Activated CD8-positive, alpha-beta memory T cell treated with anti-CD3 and anti-CD28 coated beads, Interleukin-2, amount 50 U/mL, for 24 hours (primary cell): Measurements from ENCODE around the gene SON.

Experiments
- DNase-seq: peaks from one replicate; pipeline ENCODE4 v3.0.0-alpha.2; 2020; ENCODE audit errors: extremely low read depth

The SON gene

GRCh38 chr21:33543505-33544129 is 779 bp downstream of the SON start:
- no peak for DNase-seq

- DNase-seq, result no peak
Measured at GRCh38 chr21:33544451-33545195, 1.8 kb downstream of the SON start.

- no peak for DNase-seq
Measured at GRCh38 chr21:33546086-33546485, 3.2 kb downstream of the SON start.

GRCh38 chr21:33549848-33550771 is 7.3 kb downstream of the SON start:
- no peak for DNase-seq

DNA sequence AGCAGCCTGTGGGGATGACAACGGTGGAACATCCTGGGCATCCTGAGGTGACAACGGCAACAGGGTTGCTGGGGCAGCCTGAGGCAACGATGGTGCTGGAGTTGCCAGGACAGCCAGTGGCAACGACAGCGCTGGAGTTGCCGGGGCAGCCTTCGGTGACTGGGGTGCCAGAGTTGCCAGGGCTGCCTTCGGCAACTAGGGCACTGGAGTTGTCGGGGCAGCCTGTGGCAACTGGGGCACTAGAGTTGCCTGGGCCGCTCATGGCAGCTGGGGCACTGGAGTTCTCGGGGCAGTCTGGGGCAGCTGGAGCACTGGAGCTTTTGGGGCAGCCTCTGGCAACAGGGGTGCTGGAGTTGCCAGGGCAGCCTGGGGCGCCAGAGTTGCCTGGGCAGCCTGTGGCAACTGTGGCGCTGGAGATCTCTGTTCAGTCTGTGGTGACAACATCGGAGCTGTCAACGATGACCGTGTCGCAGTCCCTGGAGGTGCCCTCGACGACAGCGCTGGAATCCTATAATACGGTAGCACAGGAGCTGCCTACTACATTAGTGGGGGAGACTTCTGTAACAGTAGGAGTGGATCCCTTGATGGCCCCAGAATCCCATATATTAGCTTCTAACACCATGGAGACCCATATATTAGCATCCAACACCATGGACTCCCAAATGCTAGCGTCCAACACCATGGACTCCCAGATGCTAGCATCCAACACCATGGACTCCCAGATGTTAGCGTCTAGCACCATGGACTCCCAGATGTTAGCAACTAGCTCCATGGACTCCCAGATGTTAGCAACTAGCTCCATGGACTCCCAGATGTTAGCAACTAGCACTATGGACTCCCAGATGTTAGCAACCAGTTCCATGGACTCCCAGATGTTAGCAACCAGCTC is 8.2 kb downstream of the SON start:
- DNase-seq, result no peak

DNA sequence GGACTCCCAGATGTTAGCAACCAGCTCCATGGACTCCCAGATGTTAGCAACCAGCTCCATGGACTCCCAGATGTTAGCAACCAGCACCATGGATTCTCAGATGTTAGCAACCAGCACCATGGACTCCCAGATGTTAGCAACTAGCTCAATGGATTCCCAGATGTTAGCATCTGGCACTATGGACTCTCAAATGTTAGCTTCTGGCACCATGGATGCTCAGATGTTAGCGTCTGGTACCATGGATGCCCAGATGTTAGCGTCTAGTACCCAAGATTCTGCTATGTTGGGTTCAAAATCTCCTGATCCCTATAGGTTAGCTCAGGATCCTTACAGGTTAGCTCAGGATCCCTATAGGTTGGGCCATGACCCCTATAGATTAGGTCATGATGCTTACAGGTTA is 8.8 kb downstream of the SON start:
- DNase-seq, result no peak

DNA sequence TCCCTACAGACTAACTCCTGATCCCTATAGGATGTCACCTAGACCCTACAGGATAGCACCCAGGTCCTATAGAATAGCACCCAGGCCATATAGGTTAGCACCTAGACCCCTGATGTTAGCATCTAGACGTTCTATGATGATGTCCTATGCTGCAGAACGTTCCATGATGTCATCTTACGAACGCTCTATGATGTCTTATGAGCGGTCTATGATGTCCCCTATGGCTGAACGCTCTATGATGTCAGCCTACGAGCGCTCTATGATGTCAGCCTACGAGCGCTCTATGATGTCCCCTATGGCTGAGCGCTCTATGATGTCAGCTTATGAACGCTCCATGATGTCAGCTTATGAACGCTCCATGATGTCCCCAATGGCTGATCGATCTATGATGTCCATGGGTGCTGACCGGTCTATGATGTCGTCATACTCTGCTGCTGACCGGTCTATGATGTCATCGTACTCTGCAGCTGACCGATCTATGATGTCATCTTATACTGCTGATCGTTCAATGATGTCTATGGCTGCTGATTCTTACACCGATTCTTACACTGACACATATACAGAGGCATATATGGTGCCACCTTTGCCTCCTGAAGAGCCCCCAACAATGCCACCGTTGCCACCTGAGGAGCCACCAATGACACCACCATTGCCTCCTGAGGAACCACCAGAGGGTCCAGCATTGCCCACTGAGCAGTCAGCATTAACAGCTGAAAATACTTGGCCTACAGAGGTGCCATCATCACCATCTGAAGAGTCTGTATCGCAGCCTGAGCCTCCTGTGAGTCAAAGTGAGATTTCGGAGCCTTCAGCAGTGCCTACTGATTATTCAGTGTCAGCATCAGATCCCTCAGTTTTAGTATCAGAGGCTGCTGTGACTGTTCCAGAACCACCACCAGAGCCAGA is 9.5 kb downstream of the SON start:
- DNase-seq, result no peak

DNA sequence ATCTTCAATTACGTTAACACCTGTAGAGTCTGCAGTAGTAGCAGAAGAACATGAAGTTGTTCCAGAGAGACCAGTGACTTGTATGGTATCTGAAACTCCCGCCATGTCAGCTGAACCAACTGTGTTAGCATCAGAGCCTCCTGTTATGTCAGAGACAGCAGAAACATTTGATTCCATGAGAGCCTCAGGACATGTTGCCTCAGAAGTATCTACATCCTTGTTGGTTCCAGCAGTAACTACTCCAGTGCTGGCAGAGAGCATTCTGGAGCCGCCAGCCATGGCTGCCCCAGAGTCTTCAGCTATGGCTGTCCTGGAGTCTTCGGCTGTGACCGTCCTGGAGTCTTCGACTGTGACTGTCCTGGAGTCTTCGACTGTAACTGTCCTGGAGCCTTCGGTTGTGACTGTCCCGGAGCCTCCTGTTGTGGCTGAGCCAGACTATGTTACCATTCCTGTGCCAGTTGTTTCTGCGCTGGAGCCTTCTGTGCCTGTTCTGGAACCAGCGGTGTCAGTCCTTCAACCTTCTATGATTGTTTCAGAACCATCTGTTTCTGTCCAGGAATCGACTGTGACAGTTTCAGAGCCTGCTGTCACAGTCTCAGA is 10.3 kb downstream of the SON start:
- DNase-seq, result no peak

DNA sequence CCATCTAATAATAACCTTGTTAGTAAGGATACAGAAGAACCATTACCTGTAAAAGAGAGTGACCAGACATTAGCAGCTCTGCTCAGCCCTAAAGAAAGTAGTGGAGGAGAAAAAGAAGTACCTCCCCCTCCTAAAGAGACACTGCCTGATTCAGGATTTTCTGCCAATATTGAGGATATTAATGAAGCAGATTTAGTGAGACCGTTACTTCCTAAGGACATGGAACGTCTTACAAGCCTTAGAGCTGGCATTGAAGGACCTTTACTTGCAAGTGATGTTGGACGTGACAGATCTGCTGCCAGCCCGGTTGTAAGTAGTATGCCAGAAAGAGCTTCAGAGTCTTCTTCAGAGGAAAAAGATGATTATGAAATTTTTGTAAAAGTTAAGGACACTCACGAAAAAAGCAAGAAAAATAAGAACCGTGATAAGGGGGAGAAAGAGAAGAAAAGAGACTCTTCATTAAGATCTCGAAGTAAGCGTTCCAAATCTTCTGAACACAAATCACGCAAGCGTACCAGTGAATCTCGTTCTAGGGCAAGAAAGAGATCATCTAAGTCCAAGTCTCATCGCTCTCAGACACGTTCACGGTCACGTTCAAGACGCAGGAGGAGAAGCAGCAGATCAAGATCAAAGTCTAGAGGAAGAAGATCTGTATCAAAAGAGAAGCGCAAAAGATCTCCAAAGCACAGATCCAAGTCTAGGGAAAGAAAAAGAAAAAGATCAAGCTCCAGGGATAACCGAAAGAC is 11.6 kb downstream of the SON start:
- no peak for DNase-seq

DNA sequence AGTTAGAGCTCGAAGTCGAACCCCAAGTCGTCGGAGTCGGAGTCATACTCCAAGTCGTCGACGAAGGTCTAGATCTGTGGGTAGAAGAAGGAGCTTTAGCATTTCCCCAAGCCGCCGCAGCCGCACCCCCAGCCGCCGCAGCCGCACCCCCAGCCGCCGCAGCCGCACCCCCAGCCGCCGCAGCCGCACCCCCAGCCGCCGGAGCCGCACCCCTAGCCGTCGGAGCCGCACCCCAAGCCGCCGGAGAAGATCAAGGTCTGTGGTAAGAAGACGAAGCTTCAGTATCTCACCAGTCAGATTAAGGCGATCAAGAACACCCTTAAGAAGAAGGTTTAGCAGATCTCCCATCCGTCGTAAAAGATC is 12.1 kb downstream of the SON start:
- DNase-seq, result no peak

GRCh38 chr21:33557447-33557846 is 14.6 kb downstream of the SON start:
- DNase-seq, result no peak

- DNase-seq, result no peak
Measured at GRCh38 chr21:33558777-33559421, 16.1 kb downstream of the SON start.

DNA sequence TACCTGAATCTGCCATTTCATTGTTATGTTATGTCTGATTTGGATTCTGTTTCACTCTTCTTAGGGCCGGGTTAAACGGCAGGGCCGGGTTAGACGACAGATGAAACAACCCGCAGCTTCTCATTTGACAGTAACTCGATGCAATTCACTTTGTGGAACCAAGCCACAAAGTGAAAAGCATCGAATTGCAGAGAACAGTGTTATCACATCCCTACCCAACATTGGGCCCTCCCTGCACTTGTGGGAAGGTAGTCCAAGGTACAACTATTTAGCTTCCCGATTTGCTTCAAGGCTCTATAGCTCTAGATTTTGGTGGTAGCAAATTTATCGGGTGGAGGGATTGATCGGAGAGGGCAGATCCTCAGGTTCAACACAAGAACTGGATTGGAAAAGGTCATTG is 17.0 kb downstream of the SON start:
- no peak for DNase-seq

GRCh38 chr21:33560965-33561364 is 18.1 kb downstream of the SON start:
- DNase-seq, result no peak

GRCh38 chr21:33561373-33561772 is 18.5 kb downstream of the SON start:
- no peak for DNase-seq

- no peak for DNase-seq
Measured at GRCh38 chr21:33562389-33562788, 19.6 kb downstream of the SON start.

DNA sequence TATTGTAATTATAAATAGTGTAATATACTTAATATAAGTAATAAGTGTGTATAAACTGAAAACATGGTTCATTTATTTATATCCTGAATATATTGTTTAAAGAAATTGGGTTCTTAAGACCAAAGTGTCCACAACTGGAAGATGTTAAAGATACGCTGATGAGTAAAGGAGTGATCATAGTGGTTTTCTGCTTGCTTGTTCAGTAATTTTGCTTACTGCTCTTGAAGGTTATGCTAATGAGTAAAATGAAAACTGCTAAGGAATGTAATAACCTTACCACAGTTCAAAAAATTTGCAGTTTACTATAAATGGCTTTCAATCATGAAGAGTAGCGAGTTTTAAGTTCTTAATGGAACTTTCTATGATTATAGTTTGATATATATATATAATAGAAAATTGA is 23.7 kb downstream of the SON start:
- no peak for DNase-seq

DNA sequence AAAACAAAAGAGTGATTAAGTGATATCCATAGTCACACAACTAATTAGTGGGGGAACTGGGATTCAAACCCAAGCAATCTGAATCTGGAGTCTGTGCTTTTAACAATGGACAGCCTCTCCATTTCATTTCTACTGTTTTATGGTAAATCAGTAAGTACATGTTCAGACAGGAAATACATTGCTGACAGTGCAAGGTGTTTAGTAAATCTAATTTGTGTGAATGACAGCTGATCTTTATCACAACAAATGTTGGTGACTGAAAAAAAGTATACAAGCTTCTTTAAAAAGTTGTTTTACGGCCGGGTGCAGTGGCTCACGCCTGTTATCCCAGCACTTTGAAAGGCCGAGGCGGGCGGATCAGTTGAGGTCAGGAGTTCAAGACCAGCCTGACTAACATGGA is 25.1 kb downstream of the SON start:
- no peak for DNase-seq

- no peak for DNase-seq
Measured at GRCh38 chr21:33568448-33568847, 25.6 kb downstream of the SON start.
